Neutrophil (primary cell): ENCODE data around the gene CNDP1.

Experiments used
- H3K27ac ChIP-seq: fragments of 200-600 bp; sonication (generic); 2 replicates; pipeline ENCODE4 v1.5.1; 2016; ENCODE audit warnings: mild to moderate bottlenecking, moderate library complexity
- H3K27me3 ChIP-seq: fragments of 200-600 bp; sonication (generic); 2 replicates; pipeline ENCODE4 v1.6.0; 2016; ENCODE audit warnings: mild to moderate bottlenecking
- H3K36me3 ChIP-seq: fragments of 200-600 bp; sonication (generic); 2 replicates; pipeline ENCODE4 v1.5.1; 2017
- H3K4me1 ChIP-seq, 2 experiments: fragments of 200-600 bp in 1 of 2; sonication (generic) in 1 of 2; 1 replicate in 1 of 2; 2 replicates in 1 of 2; pipeline versions ENCODE4 v1.5.1 to v1.6.1; 2013 to 2016; ENCODE audit warnings: low read depth in 1 of 2, low read length in 1 of 2, mild to moderate bottlenecking in 1 of 2, moderate library complexity in 1 of 2; ENCODE audit not compliant: control insufficient read depth in 1 of 2, insufficient read depth in 1 of 2
- H3K4me3 ChIP-seq, 2 experiments: fragments of 200-600 bp in 1 of 2; sonication (generic) in 1 of 2; 1 replicate in 1 of 2; 2 replicates in 1 of 2; pipeline ENCODE4 v1.5.1; 2013 to 2016; ENCODE audit warnings: low read depth in 1 of 2, low read length in 1 of 2, mild to moderate bottlenecking in 1 of 2, moderate library complexity in 1 of 2
- H3K9me3 ChIP-seq: fragments of 200-600 bp; sonication (generic); 2 replicates; pipeline ENCODE4 v1.5.1; 2016
- CTCF ChIP-seq: fragments of 200-600 bp; sonication (generic); IDR thresholded peaks from 2 replicates; pipeline ENCODE4 v1.5.1; 2016; ENCODE audit warnings: antibody characterized with exemption

Gene CNDP1

GRCh38 chr18:74525741-74526140 lies 8.6 kb upstream of the CNDP1 start:
- Histone ChIP-seq H3K4me1 (peaks cover 0 to 3% of the 10 kb centered on the region in 2 experiments), H3K36me3 (peaks cover 6% of the 10 kb centered on the region), H3K27ac (no peak overlapping the region), H3K27me3 (no peaks in the 10 kb centered on the region), H3K4me3 (no peak overlapping the region), H3K9me3 (no peaks in the 10 kb centered on the region)
- TF ChIP-seq CTCF: no peak

GRCh38 chr18:74526488-74526887 lies 7.8 kb upstream of the CNDP1 start:
- Histone ChIP-seq H3K9me3 (no peaks in the 10 kb centered on the region), H3K4me1 (peaks cover 0 to 3% of the 10 kb centered on the region in 2 experiments), H3K27me3 (no peaks in the 10 kb centered on the region), H3K4me3 (no peak overlapping the region), H3K27ac (no peak overlapping the region), H3K36me3 (no peaks in the 10 kb centered on the region)
- no peak for TF ChIP-seq CTCF

GRCh38 chr18:74528478-74528877 lies 5.8 kb upstream of the CNDP1 start:
- Histone ChIP-seq H3K4me1 (peaks cover 0 to 3% of the 10 kb centered on the region in 2 experiments), H3K27me3 (no peaks in the 10 kb centered on the region), H3K36me3 (no peaks in the 10 kb centered on the region), H3K4me3 (no peak overlapping the region), H3K9me3 (no peaks in the 10 kb centered on the region), H3K27ac (no peak overlapping the region)
- no peak for TF ChIP-seq CTCF

GRCh38 chr18:74528913-74529312 lies 5.4 kb upstream of the CNDP1 start:
- Histone ChIP-seq H3K27me3 (no peaks in the 10 kb centered on the region), H3K4me1 (peaks cover 0 to 3% of the 10 kb centered on the region in 2 experiments), H3K36me3 (no peaks in the 10 kb centered on the region), H3K4me3 (no peak overlapping the region), H3K27ac (no peak overlapping the region), H3K9me3 (no peaks in the 10 kb centered on the region)
- TF ChIP-seq CTCF: no peak

- H3K4me1 ChIP-seq: no peaks in the 10 kb centered on the region
- H3K36me3 ChIP-seq: no peaks in the 10 kb centered on the region
- no peaks in the 10 kb centered on the region for H3K9me3 ChIP-seq
- H3K27ac ChIP-seq: no peak overlapping the region
- no peak overlapping the region for H3K4me3 ChIP-seq
- no peaks in the 10 kb centered on the region for H3K27me3 ChIP-seq
- no peak for TF ChIP-seq CTCF
Measured at GRCh38 chr18:74529378-74529777, 4.9 kb upstream of the CNDP1 start.
